HG02588 (cell line): ENCODE results near the gene FUS.

Experiments
- ATAC-seq: cut with Tn5 transposase; IDR thresholded peaks from one replicate; pipeline ENCODE4 v1.9.1; 2021; ENCODE audit warnings: mild to moderate bottlenecking, moderate library complexity; ENCODE audit not compliant: unreplicated experiment

The FUS gene

DNA sequence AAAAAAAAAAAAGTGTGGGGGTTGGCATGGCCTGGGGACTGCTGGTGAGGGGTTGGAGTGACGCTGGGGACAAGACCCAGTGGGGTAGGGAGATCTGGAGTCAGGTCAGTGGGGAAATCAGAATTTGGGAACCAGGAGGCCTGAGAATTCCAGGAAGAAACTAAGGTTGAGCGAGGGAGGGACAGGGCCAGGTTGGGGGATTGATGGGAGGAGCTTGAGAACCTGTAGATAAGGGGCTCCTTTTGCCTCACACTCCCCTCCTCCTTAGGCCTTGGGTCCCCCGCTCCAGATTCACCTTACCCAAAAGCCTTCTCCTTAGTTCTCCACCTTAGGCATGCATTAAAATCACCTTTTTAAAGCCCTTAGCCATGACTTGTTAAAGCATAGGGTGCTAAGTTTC is 45.3 kb downstream of the FUS start:
- ATAC-seq, result no peak

GRCh38 chr16:31228206-31228605 is 48.3 kb downstream of the FUS start:
- no peak for ATAC-seq

GRCh38 chr16:31229501-31229900 is 49.6 kb downstream of the FUS start:
- ATAC-seq, result no peak

DNA sequence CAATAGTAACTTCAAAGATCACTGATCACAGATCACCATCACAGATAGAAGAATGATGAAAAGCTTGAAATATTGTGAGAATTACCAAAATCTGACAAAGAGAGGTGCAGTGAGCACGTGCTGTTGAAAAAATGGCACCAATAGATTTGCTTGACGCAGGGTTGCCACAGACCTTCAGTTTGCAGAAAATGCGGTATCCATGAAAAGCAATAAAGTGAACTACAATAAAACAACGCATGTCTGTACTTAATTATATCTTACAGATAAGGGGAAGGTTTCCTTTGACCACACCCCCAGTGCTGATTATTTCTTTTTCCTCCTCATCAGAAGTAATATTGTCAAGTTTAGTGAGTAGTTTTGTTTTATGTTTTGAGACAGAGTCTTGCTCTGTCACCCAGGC is 58.1 kb downstream of the FUS start:
- no peak for ATAC-seq
